Cerebellar nuclear complex (tissue), 1 donor: ENCODE results near the gene CLSTN1.

Experiments used
- DNase-seq, 2 experiments: peaks; one replicate each; lab custom pipeline; 2025; lab: John Stamatoyannopoulos, UW

The CLSTN1 gene

DNA sequence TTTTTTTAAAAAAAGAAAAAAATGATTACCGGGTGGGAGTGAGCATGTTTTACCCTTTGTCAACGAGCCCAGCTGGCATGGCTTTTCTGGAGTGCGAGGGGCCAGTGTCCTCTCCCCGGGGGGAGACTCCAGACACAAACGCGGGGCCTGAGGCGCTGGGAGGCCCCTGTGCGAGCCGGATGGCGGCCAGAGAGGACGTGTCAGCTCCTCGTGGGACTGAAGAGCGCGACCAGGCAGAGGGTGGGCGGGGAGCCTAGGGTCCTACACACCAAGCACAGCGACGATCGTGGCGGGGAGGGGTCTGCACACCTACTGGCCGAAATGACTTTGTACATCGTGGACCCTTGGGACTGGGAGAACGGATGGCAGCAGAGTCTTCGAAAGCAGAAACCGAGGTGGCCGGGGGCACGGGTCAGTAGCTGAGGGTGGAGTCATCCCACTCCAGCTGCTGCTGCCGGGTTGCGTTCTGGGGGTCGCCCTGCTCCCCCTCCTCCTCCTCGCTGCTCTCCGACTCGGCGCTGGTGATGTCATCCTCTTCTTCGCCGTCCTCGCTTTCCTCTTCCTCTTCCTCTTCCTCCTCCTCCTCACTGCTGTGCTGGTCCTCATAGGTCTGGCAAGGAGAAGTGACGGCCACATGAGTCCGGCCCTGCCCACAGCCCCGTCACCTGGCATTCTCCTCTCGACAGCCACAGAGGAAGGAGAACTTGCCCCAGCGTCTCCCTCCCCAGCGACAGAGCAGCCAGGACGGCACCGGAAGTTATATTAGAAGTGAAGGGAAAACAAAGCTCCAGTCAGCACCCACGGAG, 93.5 kb downstream of the CLSTN1 start:
- no peak for DNase-seq

DNA sequence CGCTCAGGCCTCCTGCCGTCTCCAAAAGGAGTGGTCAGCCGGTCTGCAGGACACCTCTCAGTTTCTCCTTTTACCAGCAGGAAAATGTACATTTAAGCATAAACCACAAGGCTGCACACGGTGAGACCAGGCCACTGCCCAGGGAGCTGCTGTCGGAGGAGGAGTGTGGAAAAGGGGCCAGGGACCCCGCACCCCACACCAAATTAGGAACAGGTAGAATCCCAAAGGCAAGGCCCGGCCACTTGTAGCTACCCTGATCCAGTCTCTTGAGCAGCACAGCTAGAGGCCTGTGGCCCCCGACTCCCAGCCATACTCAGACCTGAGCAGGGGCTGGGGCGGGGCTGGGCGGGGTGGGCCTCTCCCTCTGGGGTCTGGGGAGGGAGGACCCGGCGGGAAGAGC, 94.2 kb downstream of the CLSTN1 start:
- DNase-seq, result no peak

DNA sequence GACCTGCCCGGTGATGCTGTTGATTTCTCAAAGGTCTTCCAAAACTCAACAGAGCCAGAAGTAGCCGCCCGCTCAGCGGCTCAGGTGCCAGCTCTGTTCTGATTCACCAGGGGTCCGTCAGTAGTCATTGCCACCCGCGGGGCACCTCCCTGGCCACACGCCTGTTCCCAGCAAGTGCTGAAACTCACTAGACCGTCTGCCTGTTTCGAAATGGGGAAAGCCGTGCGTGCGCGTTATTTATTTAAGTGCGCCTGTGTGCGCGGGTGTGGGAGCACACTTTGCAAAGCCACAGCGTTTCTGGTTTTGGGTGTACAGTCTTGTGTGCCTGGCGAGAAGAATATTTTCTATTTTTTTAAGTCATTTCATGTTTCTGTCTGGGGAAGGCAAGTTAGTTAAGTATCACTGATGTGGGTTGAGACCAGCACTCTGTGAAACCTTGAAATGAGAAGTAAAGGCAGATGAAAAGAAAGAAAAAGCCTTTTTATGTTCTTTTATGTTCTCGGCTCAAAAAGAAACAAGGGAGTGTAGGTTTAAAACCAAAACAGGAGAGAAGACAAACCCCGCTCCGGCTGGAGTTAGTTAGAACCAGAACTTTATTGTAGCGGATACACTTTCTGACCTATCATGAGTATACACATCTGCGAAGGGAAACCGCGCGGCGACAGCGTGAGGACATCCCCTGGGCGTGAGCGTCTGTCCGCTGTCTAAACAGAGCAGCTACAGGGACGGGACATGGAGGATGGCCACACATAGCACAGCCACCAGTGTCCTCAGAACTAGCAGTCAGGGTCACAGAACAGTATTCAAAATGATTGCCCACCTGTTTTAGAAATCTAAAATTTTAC, 95.1 kb downstream of the CLSTN1 start:
- DNase-seq, result no peak

DNA sequence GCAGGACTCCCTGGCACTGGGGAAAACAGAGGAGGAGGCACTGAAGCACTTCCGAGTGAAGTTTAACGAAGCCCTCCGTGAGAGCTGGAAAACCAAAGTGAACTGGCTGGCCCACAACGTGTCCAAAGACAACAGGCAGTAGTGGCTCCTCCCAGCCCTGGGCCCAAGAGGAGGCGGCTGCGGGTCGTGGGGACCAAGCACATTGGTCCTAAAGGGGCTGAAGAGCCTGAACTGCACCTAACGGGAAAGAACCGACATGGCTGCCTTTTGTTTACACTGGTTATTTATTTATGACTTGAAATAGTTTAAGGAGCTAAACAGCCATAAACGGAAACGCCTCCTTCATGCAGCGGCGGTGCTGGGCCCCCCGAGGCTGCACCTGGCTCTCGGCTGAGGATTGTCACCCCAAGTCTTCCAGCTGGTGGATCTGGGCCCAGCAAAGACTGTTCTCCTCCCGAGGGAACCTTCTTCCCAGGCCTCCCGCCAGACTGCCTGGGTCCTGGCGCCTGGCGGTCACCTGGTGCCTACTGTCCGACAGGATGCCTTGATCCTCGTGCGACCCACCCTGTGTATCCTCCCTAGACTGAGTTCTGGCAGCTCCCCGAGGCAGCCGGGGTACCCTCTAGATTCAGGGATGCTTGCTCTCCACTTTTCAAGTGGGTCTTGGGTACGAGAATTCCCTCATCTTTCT, 96.7 kb downstream of the CLSTN1 start:
- DNase-seq, result no peak

DNA sequence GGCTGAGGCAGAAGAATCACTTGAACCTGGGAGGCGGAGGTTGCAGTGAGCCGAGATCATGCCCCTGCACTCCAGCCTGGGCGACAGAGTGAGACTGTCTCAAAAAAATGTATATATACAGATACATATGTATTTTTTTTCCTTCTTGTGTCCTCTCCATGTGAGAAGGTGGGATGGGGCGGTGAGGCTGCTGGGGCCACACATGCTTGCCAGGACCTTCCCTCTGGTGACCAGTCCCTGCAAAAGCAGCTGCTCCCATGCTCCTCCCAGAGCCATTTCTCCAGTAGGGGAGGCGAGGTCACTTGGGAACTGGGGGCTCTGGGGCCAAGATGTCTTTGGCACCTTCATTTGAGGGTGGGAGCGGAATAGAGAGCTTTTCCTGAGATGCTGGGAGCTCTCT, 97.4 kb downstream of the CLSTN1 start:
- DNase-seq, result no peak

DNA sequence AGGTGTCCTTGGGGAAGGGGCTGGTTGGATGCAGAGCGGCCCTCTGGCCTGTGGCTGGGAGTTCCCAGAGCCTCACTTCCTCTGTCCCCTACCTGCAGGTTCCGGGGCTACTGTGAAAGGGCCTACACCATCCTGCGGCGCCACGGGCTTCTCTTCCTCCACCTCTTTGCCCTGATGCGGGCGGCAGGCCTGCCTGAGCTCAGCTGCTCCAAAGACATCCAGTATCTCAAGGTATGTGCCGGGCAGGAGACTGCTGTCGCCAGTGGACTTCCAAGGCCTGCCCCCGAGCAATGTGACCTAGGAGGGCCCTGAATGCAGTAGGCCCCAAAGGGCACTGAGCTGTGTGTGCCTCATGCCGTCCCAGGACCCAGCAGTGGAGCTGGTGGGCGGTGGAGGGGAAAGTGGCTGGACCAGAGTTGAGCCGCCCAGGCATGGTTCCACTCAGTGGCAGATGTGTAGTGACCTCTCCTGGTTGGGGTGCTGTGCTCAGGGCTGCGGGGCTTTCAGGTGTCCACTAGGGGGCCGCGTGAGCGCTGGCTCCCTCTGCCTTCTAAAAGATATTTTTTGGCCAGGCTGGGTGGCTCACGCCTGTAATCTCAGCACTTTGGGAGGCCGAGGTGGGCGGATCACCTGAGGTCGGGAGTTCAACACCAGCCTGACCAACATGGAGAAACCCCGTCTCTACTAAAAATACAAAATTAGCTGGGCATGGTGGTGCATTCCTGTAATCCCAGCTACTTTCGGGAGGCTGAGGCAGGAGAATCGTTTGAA, 98.9 kb downstream of the CLSTN1 start:
- no peak for DNase-seq

DNA sequence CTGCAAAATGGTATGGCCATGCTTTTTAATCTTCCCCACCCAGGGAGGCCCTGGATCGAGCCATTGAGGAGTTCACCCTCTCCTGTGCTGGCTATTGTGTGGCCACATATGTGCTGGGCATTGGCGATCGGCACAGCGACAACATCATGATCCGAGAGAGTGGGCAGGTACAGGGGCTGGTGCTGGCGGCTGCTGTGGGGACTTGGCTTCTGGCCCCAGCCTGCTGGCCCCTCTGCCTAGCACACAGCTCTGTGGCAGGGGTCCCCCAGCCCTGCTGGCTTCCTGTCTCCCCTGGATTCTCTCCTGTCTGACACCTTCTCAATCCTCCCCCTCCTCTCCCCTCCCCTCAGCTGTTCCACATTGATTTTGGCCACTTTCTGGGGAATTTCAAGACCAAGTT, 99.8 kb downstream of the CLSTN1 start:
- no peak for DNase-seq

DNA sequence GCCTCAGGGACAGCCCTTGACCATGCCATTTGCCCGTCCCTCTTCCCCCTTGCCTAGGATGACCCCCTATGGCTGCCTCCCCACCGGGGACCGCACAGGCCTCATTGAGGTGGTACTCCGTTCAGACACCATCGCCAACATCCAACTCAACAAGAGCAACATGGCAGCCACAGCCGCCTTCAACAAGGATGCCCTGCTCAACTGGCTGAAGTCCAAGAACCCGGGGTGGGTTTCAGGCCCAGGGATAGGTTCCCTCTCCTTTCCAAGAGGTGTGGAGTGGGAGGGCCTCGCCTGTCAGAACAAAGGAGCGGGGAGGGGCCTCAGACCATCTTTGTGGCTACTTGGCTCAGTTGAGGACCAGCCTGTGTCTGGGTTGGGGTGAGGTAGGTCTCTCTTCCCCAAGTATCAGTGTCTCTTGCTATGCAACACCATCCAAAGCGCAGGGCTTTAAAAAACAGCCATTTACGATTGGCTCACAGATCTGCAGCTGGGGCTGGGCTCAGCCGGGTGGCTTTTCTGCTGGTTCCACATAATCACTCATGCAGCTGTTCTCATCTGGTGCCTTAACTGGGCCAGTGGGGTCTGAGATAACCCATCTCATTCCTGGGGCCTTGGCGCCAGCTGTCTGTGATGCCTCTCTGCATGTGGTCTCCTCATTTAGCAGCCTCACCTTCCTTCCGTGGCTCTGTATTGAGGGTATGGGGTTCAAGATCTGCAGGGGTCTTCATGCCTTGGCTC, 100.5 kb downstream of the CLSTN1 start:
- no peak for DNase-seq

DNA sequence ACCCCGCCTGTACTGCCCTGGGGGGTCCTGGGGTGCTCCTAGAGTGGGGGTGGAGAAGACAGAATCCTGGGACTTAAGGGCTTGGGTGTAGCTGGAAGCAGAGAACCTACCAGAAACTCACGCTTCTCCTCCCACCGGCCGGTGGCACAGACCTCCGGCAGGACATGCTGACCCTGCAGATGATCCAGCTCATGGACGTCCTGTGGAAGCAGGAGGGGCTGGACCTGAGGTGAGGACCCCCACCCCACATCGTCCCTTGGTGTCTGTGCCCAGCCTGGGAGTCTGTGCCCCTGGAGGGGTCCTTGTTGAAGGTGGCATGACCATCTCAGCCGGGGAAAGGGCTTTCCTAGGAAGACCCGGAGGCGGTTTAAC, 101.4 kb downstream of the CLSTN1 start:
- no peak for DNase-seq

DNA sequence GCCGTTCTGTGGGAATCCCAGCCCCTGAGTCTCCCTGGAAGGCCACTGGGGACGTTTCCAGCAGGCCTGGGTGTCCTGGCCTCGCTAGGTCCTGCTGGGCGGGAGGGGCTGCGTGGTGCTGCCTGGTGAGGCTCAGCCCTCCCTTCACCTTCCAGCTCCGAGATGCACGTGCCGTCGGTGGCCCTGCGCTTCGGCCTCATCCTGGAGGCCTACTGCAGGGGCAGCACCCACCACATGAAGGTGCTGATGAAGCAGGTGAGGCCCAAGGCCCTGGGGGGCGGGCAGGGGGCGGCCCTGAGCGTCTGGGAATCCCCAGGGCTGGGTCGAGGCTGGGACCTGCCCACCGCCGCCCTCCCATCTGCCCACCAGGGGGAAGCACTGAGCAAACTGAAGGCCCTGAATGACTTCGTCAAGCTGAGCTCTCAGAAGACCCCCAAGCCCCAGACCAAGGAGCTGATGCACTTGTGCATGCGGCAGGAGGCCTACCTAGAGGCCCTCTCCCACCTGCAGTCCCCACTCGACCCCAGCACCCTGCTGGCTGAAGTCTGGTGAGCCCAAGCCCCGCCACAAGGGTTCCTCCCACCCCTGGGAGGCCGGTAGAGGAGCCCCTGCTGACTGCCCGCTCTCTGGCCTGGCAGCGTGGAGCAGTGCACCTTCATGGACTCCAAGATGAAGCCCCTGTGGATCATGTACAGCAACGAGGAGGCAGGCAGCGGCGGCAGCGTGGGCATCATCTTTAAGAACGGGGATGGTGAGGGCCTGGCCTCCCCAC, 102.0 kb downstream of the CLSTN1 start:
- DNase-seq, result no peak

DNA sequence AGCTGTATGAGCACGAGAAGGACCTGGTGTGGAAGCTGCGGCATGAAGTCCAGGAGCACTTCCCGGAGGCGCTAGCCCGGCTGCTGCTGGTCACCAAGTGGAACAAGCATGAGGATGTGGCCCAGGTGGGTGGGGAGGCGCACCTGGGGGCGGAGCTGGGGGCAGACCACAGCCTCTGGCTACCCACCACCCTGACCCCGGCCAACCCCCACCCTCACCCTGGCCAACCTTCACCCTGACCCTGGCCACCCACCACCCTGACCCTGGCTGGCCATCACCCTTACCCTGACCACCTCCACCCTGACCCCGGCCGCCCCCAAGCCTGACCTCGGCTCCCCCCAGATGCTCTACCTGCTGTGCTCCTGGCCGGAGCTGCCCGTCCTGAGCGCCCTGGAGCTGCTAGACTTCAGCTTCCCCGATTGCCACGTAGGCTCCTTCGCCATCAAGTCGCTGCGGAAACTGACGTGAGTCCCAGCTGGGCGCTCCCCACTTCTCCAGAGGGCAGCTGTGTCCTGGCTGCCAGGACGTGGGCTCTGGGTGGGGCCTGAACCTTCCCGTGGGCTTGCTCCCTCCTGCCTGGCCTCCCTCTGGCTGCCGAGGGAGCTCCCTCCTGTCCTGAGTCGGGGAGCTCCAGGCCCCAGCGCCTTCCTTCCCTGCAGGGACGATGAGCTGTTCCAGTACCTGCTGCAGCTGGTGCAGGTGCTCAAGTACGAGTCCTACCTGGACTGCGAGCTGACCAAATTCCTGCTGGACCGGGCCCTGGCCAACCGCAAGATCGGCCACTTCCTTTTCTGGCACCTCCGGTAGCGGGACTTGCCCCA, 102.8 kb downstream of the CLSTN1 start:
- DNase-seq, result no peak

DNA sequence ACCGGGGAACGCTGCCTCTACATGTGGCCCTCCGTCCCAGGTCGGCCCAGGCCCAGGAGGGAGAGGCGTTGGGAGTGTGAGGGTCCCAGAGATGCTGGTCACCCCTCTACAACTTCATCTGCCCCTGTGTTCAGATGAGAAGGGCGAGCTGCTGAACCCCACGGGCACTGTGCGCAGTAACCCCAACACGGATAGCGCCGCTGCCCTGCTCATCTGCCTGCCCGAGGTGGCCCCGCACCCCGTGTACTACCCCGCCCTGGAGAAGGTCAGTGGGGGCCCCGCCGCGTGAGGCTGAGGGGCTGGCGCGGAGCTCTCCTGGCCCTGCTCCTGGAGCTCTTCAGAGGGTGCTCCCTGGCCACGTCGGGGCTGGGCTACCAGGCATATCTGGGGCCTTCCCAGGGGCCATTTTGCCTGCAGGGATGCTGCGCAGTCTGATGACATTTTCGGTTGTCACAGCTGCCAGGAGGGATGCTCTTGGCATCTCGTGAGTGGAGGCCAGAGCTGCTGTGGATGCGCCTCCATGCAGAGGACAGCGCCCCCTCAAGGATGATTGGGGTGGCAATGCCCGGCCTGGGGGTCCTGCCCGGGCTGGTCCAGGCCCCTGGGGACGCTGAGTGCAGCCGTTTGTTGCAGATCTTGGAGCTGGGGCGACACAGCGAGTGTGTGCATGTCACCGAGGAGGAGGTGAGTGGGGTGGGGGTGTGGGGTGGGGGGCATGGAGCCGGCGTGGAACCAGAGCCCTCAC, 103.6 kb downstream of the CLSTN1 start:
- DNase-seq, result no peak

DNA sequence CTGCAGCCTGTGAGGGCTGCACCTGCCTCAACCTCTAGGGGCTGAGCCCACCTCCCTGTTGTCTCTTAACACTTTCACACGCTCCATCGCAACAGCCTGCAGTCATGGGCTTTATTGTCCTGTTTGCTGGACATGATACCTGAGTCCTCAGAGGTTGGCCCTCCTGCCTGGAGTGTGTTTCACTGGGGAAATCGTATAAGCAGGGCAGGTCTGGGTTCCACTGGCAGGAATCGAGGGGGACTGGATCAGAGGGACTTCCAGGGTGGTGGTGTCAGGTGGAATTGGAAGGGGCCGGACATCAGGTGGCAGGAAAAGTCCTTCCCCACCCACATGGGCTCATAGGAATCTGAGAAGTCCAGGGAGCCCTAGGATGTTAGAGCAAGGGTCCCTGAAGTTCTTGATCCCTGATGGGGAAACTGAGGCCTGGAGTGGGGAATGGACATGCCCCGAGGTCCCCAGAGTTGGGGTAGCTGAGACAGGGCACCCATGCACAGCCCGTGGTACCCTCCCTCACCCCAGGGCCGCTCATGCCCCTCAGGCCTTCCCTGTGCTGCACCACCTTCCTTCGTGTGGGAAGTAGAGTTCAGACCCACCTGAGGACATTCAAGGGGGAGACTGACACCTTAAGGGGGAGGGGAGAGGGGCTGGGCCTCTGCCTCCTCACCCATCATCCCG, 105.6 kb downstream of the CLSTN1 start:
- no peak for DNase-seq

DNA sequence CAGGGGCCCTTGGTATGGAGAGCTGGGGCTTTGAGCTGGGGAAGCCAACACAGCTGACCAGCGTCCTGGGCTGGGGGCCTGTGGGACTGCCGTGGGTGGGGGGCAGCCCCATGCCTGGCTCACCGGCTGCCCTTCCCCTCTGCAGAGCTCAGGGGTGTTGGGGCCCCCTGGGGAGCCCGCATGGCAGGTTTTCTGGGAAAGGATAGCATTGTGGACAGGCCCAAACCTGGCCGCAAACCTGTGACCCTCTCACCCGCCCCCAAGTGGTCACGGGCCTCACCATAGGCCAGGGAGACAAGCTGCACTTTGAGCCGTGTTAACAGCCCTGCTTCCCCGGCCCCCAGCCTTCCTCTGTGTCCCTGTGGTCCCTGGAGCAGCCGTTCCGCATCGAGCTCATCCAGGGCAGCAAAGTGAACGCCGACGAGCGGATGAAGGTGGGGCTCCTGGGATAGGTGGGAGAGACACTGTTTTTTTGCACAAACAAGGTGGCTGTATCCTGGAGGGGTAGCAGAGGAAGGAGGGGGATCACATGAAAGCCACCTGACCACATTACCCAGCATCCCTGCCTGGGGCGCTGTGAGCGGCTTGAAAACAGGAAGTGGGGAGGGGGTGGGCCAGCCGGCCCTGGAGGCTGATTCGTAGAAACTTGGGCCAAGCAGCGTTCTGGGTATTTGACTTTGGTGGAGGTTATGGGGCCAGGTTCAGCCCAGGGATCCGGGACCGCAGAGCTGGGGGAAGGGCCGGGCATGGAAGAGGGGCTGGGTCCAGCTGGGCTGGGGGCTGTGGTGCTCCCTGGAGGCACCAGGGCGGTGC, 106.4 kb downstream of the CLSTN1 start:
- no peak for DNase-seq

DNA sequence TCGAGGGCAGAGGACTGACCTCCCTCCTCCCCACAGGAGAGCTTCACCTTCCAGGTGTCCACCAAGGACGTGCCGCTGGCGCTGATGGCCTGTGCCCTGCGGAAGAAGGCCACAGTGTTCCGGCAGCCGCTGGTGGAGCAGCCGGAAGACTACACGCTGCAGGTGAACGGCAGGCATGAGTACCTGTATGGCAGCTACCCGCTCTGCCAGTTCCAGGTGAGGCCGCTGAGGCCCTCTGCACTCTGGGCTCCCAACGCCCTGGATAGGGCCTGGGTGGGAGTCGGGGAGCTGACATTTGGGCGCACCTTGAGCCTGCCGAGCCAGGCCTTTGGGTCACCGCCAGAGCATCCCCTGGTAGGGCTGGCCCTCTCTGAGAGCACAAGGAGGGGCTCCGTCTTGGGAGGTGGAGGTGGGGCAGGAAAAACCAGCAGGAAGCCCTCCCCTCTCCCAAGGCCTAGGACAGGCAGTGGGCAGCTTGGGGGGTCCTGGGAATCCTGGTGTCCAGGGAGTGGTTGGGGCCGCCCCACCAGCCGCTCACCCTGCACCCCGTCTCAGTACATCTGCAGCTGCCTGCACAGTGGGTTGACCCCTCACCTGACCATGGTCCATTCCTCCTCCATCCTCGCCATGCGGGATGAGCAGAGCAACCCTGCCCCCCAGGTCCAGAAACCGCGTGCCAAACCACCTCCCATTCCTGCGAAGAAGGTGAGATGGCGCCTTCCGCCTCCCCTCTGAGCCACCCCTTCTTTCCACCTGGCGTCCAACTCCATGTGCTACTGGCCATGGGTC, 107.2 kb downstream of the CLSTN1 start:
- no peak for DNase-seq

DNA sequence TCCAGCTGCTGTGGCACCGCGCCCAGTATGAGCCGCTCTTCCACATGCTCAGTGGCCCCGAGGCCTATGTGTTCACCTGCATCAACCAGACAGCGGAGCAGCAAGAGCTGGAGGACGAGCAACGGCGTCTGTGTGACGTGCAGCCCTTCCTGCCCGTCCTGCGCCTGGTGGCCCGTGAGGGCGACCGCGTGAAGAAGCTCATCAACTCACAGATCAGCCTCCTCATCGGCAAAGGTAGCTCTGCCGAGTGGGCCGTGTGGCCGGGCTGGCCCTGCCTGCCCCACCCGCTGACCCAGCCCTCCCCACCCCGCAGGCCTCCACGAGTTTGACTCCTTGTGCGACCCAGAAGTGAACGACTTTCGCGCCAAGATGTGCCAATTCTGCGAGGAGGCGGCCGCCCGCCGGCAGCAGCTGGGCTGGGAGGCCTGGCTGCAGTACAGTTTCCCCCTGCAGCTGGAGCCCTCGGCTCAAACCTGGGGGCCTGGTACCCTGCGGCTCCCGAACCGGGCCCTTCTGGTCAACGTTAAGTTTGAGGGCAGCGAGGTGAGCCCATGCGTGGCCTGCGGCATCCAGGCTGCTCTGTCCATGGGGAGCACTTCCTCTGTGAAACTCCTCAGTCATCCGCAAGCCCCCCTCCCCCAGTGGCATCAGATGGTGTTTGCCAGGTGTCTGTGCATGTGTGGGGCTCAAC, 108.1 kb downstream of the CLSTN1 start:
- no peak for DNase-seq
